Parietal lobe (tissue), 1 donor: ENCODE measurements around the gene SPIRE2. TPM values are rescaled to one million over a fixed set of nuclear protein-coding genes. Genes with fewer than 3 reads are reported as not detected.

Source experiments
- total RNA-seq: library from RNA; depleted of rRNA; stranded (reverse); fragments of >200 nt; gene quantifications from one replicate; pipeline ENCODE4 v1.2.3, GENCODE V29; 2014

Gene SPIRE2
- total RNA-seq, result 33.5 TPM

GRCh38 chr16:89828199-89828869, at the start of gene SPIRE2:
Gene SPIRE2 (plus strand): TSS chr16:89828475. CDS start chr16:89828551, 76 bp downstream.

GRCh38 chr16:89873109-89873971, 45.1 kb downstream of the SPIRE2 start, which contains the start of gene TCF25:
Gene TCF25 (plus strand): TSS chr16:89873592. CDS start chr16:89873668, 76 bp downstream.

GRCh38 chr16:89918453-89919347, 90.4 kb downstream of the SPIRE2 start, which contains the start of gene MC1R:
Gene MC1R (plus strand): TSS chr16:89918862. CDS start chr16:89919259, 397 bp downstream.

Other genes starting within 250 kb of the SPIRE2 start
- 4.1 TPM for gene DPEP1, start 214.8 kb upstream of the SPIRE2 start, total RNA-seq
- 81.4 TPM for gene CHMP1A, start 170.8 kb upstream of the SPIRE2 start, total RNA-seq
- gene SPATA33, start 170.6 kb upstream of the SPIRE2 start, total RNA-seq, result 16.6 TPM
- gene CDK10, start 141.8 kb upstream of the SPIRE2 start, total RNA-seq, result 52.6 TPM
- 16.3 TPM for gene SPATA2L, start 126.8 kb upstream of the SPIRE2 start, total RNA-seq
- gene VPS9D1, start 107.6 kb upstream of the SPIRE2 start, total RNA-seq, result 17.8 TPM
- 38.2 TPM for gene ZNF276, start 106.9 kb upstream of the SPIRE2 start, total RNA-seq
- gene FANCA, start 11.8 kb upstream of the SPIRE2 start, total RNA-seq, result 30.7 TPM
- 186 TPM for gene TCF25, start 45.1 kb downstream of the SPIRE2 start, total RNA-seq
- 10.3 TPM for gene MC1R, start 90.4 kb downstream of the SPIRE2 start, total RNA-seq
- 2,642 TPM for gene TUBB3, start 94.9 kb downstream of the SPIRE2 start, total RNA-seq
- gene DEF8, start 120.3 kb downstream of the SPIRE2 start, total RNA-seq, result 76.4 TPM
- gene DBNDD1, start 191.0 kb downstream of the SPIRE2 start, total RNA-seq, result 22.5 TPM
- not detected for gene PRDM7, start 248.9 kb downstream of the SPIRE2 start, total RNA-seq